ENCODE data around the gene PPARD. TPM values are rescaled to one million over a fixed set of nuclear protein-coding genes. Genes with fewer than 3 reads are reported as not detected.
A peak's percentile ranks its signal among the peaks of the same experiment; 100 is the strongest.
"Not testable (repeated sequence)": the region's sequence is repeated elsewhere in the genome, so short reads cannot be mapped to it uniquely, and the experiment has no call there.

PPARD gene
- total RNA-seq, 1 experiment from 2014 or later = 5.6 TPM

GRCh38 chr6:35406711-35407485 lies 64.5 kb downstream of the PPARD start:
- DNase-seq (ENCODE audit: low read depth) = no peak

DNA sequence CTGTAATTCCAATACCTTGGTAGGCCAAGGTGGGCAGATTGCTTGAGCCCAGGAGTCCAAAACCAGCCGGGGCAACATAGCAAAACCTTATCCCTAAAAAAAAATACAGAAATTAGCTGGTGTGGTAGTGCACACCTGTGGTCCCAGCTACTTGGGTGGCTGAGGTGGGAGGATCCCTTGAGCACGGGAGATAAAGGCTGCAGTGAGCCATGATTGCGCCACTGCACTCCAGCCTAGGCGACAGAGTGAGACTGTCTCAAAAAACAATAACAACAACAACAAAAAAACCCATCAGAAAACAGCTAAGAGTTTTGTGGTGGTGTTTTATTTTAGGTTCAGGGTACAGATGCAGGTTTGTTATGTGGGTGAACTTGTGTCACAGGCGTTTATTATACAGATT lies 66.9 kb downstream of the PPARD start:
- no peak for DNase-seq (ENCODE audit: low read depth)

DNA sequence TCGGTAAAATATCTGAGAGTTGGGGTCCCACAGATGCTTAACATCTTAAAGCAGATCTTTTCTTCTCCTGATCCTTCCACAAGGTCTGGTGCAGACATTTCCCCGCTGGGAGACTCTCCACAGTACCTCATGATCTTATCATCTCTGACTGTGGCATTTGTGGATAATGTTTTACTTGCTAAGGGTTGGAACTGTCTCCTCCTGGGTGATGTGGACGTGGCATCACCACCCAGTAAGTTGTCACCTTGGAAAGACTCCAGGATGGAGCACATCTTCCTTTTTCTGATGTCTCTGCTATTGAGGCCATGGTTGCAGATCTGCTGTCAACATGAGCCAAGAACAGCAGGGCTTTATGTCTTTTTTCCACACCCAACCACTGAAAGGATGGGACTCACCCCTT lies 67.8 kb downstream of the PPARD start:
- DNase-seq (ENCODE audit: low read depth) = no peak

DNA sequence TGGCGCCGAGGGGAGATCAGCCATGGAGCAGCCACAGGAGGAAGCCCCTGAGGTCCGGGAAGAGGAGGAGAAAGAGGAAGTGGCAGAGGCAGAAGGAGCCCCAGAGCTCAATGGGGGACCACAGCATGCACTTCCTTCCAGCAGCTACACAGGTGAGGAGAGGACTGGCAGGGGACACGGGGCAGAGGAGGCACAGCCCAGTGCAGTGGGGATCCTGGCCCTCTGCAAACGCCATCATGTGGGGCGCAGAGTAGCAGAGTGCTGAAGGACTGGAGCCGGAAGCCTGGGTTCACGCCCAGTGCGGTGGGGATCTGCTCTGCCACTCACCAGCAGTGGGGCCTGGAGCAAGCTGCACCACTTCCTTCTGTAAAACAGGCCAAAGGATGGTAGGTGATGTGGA lies 68.7 kb downstream of the PPARD start:
- DNase-seq (ENCODE audit: low read depth) = no peak

GRCh38 chr6:35412102-35412501 lies 69.7 kb downstream of the PPARD start:
- DNase-seq (ENCODE audit: low read depth) = no peak

GRCh38 chr6:35413911-35414310 lies 71.6 kb downstream of the PPARD start:
- no peak for DNase-seq (ENCODE audit: low read depth)

DNA sequence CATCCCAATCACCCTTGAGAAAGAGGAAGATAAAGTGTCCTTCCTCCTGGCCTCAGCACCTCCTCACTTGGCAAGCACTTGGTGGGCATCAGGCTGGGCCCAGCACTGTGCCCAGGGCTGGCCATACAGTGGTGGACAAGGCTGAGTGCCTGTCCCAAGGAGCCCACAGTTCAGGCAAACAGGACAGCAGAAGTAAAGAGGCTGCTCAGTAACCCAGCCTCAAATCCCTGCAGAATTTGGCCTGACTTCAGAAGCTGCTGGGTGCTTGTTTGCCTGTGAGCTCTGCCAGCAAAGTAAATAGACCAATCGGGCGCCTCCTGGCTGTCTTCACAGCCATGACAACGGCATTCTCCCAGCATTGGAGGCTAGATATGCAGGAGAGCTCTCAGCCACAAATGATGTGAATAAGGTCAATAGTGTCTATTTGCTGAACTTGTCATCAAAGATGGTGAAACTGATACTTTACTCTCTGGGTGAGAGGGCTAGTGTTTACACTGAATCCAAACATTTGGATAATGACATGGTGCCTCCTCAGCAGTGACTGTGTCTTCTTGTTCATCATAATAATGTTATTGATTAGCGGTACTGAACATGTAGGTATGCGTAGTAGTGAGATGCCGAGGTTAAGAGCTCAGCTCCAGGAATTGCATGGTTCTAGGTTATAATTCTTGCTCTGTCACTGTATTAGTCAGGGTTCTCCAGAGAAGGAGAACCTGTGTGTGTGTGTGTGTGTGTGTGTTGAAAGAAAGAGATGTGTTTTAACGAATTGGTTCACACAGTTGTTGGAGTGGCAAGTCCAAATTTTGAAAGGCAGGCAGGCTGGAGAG lies 72.9 kb downstream of the PPARD start:
- peak; percentile 60 for DNase-seq (ENCODE audit: low read depth)

GRCh38 chr6:35417979-35418661 lies 75.8 kb downstream of the PPARD start:
- no peak for DNase-seq (ENCODE audit: low read depth)

DNA sequence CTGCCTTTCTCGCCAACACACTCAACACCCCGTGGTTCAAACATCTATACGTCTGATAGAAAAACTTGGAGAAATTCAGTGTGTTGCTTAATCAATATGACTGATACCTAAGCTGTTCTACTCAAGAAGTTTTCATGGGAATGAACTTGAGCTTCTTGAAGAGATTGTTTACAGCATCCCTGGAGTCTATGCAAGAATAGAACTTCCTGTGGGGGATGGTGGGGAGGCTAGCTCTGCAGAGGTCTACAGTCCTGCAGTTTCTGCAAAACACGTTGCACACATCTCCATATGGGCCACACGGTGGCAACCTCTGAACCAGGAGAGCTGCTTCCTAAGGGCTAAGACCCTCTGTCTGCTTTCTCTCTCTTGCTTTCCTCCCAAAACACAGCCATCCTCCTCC lies 77.1 kb downstream of the PPARD start:
- no peak for DNase-seq (ENCODE audit: low read depth)

GRCh38 chr6:35419961-35420360 lies 77.6 kb downstream of the PPARD start:
- DNase-seq (ENCODE audit: low read depth) = no peak

DNA sequence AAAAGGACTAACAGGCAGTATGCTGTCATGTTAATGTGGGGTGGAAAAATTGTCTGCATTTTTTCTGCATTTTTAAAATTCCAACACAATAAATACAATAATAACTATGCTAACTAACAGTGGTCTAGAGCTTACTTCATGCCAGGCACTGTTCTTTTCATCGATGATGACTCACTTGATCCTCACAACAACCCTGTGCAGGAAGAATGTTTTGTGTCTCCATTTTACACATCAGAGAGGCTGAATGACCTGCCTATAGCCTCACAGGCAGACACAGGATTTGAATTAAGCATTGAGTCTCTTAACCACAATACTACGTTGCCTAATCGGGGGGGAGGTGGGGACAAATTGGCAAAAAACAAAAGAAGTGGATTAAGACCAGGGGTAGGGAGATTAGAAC lies 82.9 kb downstream of the PPARD start:
- no peak for DNase-seq (ENCODE audit: low read depth)

DNA sequence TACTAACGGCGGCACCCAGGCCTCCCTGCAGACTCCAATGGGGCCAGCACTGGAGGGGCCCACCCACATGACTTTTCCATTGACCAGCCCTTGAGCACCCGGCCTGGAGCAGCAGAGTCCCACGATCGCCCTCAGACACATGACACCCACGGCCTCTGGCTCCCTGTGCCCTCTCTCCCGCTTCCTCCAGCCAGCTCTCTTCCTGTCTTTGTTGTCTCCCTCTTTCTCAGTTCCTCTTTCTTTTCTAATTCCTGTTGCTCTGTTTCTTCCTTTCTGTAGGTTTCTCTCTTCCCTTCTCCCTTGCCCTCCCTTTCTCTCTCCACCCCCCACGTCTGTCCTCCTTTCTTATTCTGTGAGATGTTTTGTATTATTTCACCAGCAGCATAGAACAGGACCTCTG lies 83.7 kb downstream of the PPARD start:
- DNase-seq (ENCODE audit: low read depth) = no peak

- no peak for DNase-seq (ENCODE audit: low read depth)
These were observed 85.1 kb downstream of the PPARD start for GRCh38 chr6:35427435-35427834.

DNA sequence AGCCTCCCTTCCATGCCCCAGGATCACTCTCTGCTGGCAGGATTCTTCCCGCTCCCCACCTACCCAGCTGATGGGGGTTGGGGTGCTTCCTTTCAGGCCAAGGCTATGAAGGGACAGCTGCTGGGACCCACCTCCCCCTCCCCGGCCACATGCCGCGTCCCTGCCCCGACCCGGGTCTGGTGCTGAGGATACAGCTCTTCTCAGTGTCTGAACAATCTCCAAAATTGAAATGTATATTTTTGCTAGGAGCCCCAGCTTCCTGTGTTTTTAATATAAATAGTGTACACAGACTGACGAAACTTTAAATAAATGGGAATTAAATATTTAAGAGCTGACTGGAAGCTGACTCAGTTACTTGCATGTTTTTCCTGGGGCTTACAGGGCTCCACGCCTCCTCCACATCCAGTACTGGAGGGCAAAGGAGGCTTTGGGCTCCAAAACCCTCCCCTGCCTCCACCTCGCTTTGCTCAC lies 85.5 kb downstream of the PPARD start:
- DNase-seq (ENCODE audit: low read depth) = no peak

DNA sequence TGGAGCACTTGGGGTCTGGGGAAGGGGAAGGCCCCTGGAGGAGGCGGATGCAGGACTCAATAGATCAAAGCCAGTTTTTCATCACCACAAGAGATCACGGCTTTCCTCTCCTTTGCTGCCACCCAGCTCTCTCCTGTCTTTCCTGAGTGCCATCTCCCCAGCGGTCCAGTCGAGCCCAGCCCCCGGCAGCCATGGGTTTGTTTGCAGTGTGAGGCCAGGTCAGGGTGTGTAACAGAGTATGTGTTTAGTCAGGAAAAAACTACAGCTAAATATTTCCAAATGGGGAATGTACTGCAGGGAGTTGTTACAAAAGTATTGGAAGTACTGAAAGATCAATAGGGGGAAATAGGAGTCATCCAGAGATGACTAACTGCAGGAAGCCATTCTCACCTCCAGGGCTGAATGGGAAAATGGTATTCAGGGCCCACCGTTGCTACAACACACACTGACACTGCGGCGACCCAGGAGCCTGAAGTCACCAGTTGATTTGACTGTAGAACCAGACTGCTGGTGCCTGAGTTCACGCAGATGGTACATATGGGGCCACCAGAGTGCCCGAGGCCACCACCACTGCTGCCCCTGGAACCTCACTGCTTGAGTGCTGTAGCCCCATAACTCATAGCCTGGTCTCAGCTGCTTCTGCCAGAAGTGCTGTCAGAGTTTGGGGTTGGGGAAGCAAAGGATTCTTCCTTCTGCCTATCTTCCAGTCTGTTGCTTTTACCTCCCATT lies 86.2 kb downstream of the PPARD start:
- DNase-seq (ENCODE audit: low read depth) = no peak

DNA sequence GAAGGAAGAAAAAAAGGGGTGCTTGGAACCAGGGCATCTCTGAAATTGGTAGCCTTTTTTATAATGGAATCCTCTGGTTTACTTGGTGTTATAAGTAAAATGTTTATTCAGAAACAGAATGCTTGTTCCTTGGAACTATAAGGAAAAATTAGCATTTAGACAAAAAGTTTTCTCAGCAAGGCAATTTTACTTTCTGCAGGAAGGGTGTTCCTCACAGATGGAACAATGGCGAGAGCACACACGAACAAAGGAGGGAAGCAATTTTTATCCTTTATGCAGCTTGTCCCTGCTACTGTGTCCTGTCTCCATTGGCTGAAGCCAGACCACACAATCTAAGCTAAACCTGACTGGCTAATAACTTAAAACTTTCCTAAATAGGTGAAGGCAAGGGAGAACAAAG lies 87.1 kb downstream of the PPARD start:
- DNase-seq (ENCODE audit: low read depth) = no peak

- no peak for DNase-seq (ENCODE audit: low read depth)
These were observed 89.9 kb downstream of the PPARD start for GRCh38 chr6:35432291-35432690.

- not testable (repeated sequence) for DNase-seq (ENCODE audit: low read depth)
These were observed 90.3 kb downstream of the PPARD start for GRCh38 chr6:35432702-35433101.

DNA sequence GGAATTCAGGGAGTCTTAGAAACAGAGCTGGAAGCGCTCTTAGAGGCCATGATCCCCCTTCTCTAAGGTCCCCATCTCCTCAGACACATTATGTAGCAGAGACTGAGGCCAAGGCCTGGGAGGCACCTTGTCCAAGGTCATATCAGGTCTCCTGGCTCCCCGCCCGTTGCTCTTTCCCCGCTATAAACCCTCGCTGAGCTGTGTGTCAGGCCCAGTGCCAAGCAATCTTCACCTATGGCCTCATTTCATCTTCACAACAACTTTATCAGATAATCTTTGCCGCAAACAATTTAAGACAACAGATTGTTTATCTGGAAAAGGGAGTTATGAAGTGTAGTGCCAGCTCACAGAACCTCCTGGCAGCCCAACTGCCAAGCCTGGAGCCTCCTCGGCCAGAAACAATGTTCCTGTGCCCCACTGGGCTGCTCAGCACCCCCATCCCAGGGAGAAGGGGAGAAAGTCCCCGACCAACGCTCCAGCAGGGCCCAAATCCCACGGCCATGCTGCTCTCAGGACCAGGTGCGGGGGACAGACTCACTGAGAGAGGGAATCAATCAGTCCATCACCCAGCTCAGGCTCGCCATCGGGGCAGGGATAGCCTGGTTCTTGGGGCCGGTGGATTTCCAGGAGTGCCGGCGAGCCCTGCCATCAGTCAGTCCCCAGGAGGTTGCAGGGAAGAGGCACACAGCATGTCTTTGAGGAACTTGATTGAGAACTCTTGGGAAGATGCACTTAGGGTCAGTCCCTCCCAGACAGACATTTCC lies 92.9 kb downstream of the PPARD start:
- DNase-seq (ENCODE audit: low read depth) = no peak

- DNase-seq (ENCODE audit: low read depth) = no peak
These were observed 93.9 kb downstream of the PPARD start for GRCh38 chr6:35436071-35436857.

All from Daoy (cell line).